ENCODE measurements around the gene C8A.

Gene C8A

GRCh38 chr1:56844545-56845136 lies 10.0 kb upstream of the C8A start:
- ChIA-PET POLR2A (ENCODE audit: low non-redundant PET) (no interaction called here), CTCF (no interaction called here)
- no peak for TF ChIP-seq CTCF (conservative IDR thresholded peaks at IDR 0.05; ENCODE audit: low read depth)

GRCh38 chr1:56845343-56845742 lies 9.3 kb upstream of the C8A start:
- POLR2A ChIA-PET (ENCODE audit: low non-redundant PET): no interaction called here
- CTCF ChIA-PET: no interaction called here
- H3K27ac ChIP-seq: no peak overlapping the region
- DNase-seq (ENCODE audit: low spot score): no peak
- TF ChIP-seq CTCF (conservative IDR thresholded peaks at IDR 0.05; ENCODE audit: low read depth): no peak

More at GRCh38 chr1:56844545-56845136, 10.0 kb upstream of the C8A start:
- DNase-seq (ENCODE audit: low spot score): no peak
- no peak overlapping the region for H3K27ac ChIP-seq

GRCh38 chr1:56849750-56850149 lies 4.8 kb upstream of the C8A start:
- no peak for DNase-seq (ENCODE audit: low spot score)
- ChIA-PET CTCF (interaction anchor here (0.6 kb wide), 1 partner anchor 20 kb away, joined by 3 read pairs; no protein-coding TSS in a partner anchor), POLR2A (ENCODE audit: low non-redundant PET) (no interaction called here)
- no peak overlapping the region for H3K27ac ChIP-seq
- TF ChIP-seq CTCF (conservative IDR thresholded peaks at IDR 0.05; ENCODE audit: low read depth): no peak

- ChIA-PET POLR2A (ENCODE audit: low non-redundant PET) (no interaction called here), CTCF (interaction anchor here (0.6 kb wide), 1 partner anchor 21 kb away, joined by 3 read pairs; no protein-coding TSS in a partner anchor)
- no peak overlapping the region for H3K27ac ChIP-seq
- no peak for TF ChIP-seq CTCF (conservative IDR thresholded peaks at IDR 0.05; ENCODE audit: low read depth)
- no peak for DNase-seq (ENCODE audit: low spot score)
Observed at GRCh38 chr1:56850411-56850810, 4.2 kb upstream of the C8A start.

GRCh38 chr1:56850922-56851321 lies 3.7 kb upstream of the C8A start:
- no peak overlapping the region for H3K27ac ChIP-seq
- POLR2A ChIA-PET (ENCODE audit: low non-redundant PET): no interaction called here
- no peak for TF ChIP-seq CTCF (conservative IDR thresholded peaks at IDR 0.05; ENCODE audit: low read depth)
- no peak for DNase-seq (ENCODE audit: low spot score)
- CTCF ChIA-PET: no interaction called here

GRCh38 chr1:56852476-56852875 lies 2.1 kb upstream of the C8A start:
- no peak for DNase-seq (ENCODE audit: low spot score)
- no peak overlapping the region for H3K27ac ChIP-seq
- ChIA-PET CTCF (no interaction called here), POLR2A (ENCODE audit: low non-redundant PET) (no interaction called here)
- no peak for TF ChIP-seq CTCF (conservative IDR thresholded peaks at IDR 0.05; ENCODE audit: low read depth)
